WERI-Rb-1 (cell line): ENCODE results near the gene INTS6L.

Experiments used
- DNase-seq: peaks from one replicate; pipeline ENCODE4 v3.0.0-alpha.2; 2020
- H3K27ac ChIP-seq: fragments of 250-450 bp; sonication (Bioruptor Pico); 2 replicates; pipeline ENCODE4 v1.5.1; 2020; ENCODE audit warnings: mild to moderate bottlenecking, moderate library complexity
- H3K27me3 ChIP-seq: fragments of 250-450 bp; sonication (Bioruptor Pico); 2 replicates; pipeline ENCODE4 v1.5.1; 2021; ENCODE audit warnings: mild to moderate bottlenecking, low read depth, moderate library complexity; ENCODE audit not compliant: insufficient read depth, severe bottlenecking
- H3K36me3 ChIP-seq: fragments of 250-450 bp; sonication (Bioruptor Pico); 2 replicates; pipeline ENCODE4 v1.5.1; 2020; ENCODE audit warnings: mild to moderate bottlenecking, moderate library complexity
- H3K4me3 ChIP-seq: 2 replicates; pipeline ENCODE4 v1.5.1; 2011; ENCODE audit warnings: low read depth, mild to moderate bottlenecking, control low read depth, low read length
- H3K9me3 ChIP-seq: fragments of 250-450 bp; sonication (Bioruptor Pico); 2 replicates; pipeline ENCODE4 v1.5.1; 2021; ENCODE audit warnings: mild to moderate bottlenecking, moderate library complexity; ENCODE audit not compliant: severe bottlenecking
- TF ChIP-seq, protein P1 (sequence below): IDR thresholded peaks from 2 replicates; pipeline ENCODE4 v1.5.1; 2011; ENCODE audit warnings: low read depth, mild to moderate bottlenecking, control low read depth, inconsistent platforms, low read length

The INTS6L gene

DNA sequence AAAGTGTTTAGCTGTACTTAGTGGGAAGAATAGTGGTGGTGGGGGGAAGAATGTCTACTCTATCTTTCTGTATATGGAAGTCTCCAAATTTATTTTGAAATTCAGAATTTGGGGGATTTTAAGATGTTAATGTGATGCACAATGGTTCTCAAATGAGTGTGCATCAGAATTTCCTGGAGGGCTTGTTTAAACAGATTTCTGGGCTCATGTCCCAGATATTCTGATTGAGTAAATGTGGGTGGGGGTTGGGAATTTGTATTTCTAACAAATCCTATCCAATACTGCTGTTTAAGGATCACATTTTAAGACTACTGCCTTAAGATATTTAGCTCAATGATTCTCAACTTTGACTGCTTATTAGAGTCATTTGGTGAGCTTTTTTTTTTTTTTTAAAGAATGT, 15.1 kb upstream of the INTS6L start:
- TF ChIP-seq, protein P1, sequence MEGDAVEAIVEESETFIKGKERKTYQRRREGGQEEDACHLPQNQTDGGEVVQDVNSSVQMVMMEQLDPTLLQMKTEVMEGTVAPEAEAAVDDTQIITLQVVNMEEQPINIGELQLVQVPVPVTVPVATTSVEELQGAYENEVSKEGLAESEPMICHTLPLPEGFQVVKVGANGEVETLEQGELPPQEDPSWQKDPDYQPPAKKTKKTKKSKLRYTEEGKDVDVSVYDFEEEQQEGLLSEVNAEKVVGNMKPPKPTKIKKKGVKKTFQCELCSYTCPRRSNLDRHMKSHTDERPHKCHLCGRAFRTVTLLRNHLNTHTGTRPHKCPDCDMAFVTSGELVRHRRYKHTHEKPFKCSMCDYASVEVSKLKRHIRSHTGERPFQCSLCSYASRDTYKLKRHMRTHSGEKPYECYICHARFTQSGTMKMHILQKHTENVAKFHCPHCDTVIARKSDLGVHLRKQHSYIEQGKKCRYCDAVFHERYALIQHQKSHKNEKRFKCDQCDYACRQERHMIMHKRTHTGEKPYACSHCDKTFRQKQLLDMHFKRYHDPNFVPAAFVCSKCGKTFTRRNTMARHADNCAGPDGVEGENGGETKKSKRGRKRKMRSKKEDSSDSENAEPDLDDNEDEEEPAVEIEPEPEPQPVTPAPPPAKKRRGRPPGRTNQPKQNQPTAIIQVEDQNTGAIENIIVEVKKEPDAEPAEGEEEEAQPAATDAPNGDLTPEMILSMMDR, result no peak
- DNase-seq, result no peak

DNA sequence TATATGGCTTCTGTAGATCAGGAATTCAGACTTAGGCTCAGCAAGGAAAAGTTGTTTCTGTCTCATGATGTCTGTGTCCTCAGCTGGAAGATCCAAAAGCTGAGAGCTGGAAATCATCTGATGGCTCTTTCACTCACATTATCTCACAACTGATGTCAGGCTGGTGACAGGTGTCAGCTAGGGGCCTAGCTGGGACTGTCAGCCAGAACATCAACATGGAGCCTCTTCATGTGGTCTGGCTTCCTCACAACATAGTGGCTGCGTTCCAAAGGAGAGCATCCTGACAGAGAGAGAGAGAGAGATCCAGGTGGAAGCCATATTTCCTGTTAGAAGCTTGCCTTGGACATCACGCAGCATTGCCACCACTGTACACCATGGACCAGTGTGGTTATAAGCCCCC, 10.6 kb upstream of the INTS6L start:
- H3K27ac ChIP-seq, result no peak overlapping the region
- H3K36me3 ChIP-seq, result no peaks in the 10 kb centered on the region
- DNase-seq, result no peak
- H3K4me3 ChIP-seq, result no peak overlapping the region
- no peaks in the 10 kb centered on the region for H3K9me3 ChIP-seq
- TF ChIP-seq, protein P1, result no peak
- H3K27me3 ChIP-seq, result peaks cover 3% of the 10 kb centered on the region

More for the DNA sequence above, 15.1 kb upstream of the INTS6L start:
- Histone ChIP-seq H3K27ac (no peak overlapping the region), H3K27me3 (peaks cover 13% of the 10 kb centered on the region), H3K4me3 (no peak overlapping the region), H3K9me3 (no peaks in the 10 kb centered on the region), H3K36me3 (no peaks in the 10 kb centered on the region)

DNA sequence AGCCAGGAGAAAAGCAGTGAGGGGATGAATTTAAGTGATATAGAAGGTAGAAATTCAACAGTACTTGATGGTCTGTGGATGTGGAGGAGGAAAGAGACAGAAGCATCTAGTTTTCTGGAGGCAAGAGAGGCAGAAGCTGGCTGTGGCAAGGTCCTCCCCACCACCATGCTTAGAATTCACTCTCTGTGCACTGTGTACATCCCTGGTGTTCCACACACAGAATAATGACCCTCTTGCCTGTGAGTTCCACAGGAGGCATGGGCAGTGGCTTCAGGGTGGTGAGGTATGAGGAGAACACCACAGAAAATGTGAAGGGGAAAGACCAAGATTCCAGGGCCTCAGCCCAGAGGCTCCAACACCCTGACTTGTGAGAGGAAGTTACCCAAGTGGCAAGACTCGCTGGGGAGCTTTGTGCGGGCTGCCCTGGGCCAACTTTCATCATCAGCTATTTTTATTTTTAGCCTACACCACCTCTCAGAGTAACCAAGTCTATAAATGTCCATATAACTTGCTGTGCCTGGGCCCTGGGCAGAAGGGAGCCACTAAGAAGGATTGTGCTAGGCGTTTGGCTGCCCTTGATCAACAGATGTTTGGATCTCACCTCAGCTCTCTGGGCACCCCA, 7.8 kb upstream of the INTS6L start:
- H3K9me3 ChIP-seq, result no peaks in the 10 kb centered on the region
- no peak for DNase-seq
- H3K4me3 ChIP-seq, result no peak overlapping the region
- H3K27ac ChIP-seq, result no peak overlapping the region
- H3K27me3 ChIP-seq, result peaks cover 3% of the 10 kb centered on the region
- H3K36me3 ChIP-seq, result no peaks in the 10 kb centered on the region
- TF ChIP-seq, protein P1, result no peak

DNA sequence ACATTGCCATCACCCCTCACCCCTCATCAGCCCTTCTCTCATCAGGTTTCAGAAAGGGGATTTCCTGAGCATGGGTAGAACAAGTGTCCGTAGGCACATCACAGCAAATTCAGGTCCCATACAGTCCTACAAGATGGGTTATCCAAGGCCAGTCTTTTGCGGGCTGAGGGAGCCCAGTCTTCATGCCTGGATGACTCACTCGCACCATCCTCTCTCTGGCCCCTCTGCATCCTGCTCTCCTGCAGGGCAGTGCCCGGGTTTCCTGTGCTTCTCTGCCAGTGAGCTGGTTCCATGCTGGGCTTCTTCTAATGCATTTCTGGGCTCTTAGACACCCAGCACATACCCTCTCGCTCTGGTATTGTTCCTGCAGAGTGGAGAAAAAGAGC, 7.3 kb upstream of the INTS6L start:
- no peaks in the 10 kb centered on the region for H3K36me3 ChIP-seq
- no peak for DNase-seq
- H3K9me3 ChIP-seq, result no peaks in the 10 kb centered on the region
- no peak overlapping the region for H3K27ac ChIP-seq
- H3K27me3 ChIP-seq, result no peaks in the 10 kb centered on the region
- TF ChIP-seq, protein P1, result no peak
- no peak overlapping the region for H3K4me3 ChIP-seq

DNA sequence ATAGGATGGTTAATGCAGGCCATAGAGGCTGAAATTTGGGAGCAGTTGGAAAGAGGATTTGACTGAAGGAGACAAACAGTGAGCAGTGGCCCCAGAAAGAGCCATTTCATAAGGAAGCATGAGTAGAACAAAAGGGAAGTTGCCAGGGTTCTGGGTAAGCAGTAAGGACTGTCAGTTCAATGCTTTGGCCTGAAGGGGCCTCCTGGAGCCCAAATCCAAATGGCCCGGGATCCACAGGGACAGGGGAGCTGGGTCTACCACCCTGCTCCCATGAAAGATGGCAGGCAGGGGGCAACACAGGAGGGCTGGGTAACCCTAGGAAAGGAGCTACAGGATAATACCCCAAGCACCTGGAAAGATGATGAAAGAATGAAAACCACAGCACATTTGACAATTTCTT, 4.1 kb upstream of the INTS6L start:
- H3K9me3 ChIP-seq, result no peaks in the 10 kb centered on the region
- H3K4me3 ChIP-seq, result no peak overlapping the region
- TF ChIP-seq, protein P1, result no peak
- no peaks in the 10 kb centered on the region for H3K36me3 ChIP-seq
- peaks cover 3% of the 10 kb centered on the region for H3K27me3 ChIP-seq
- no peak overlapping the region for H3K27ac ChIP-seq
- no peak for DNase-seq

DNA sequence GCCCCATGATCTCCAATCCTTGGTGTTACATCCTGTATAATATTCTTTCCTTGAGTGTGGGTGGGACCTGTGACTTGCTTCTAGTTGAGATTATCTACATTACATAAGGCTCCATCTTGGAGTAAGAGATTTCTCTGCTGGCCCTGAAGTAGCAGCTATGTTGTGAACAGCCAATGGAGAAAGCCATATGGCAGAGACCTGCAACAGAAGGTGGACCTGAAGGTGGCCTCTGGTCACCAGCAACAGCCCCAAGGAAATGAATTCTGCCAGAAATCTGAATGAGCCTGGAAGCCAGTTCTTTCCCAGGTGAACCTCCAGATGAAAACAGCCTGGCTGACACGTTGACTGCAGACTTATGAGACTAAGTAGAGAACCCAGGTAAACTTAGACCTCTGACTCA, 2.3 kb upstream of the INTS6L start:
- Histone ChIP-seq H3K36me3 (no peaks in the 10 kb centered on the region), H3K27me3 (peaks cover 3% of the 10 kb centered on the region), H3K9me3 (no peaks in the 10 kb centered on the region), H3K27ac (no peak overlapping the region), H3K4me3 (no peak overlapping the region)
- TF ChIP-seq, protein P1, result no peak
- DNase-seq, result no peak
